ES-I3 (cell line): ENCODE data around the gene CD55.

Experiments used
- H3K36me3 ChIP-seq: 2 replicates; pipeline ENCODE4 v1.6.1; 2013; ENCODE audit warnings: mild to moderate bottlenecking, low read length, control low read depth, moderate library complexity; ENCODE audit not compliant: insufficient read depth
- H3K4me1 ChIP-seq: 2 replicates; pipeline ENCODE4 v1.6.1; 2013; ENCODE audit warnings: mild to moderate bottlenecking, control low read depth, low read length; ENCODE audit not compliant: insufficient read depth
- H3K9ac ChIP-seq: 2 replicates; pipeline ENCODE4 v1.6.1; 2013; ENCODE audit warnings: low read depth, mild to moderate bottlenecking, low read length, moderate library complexity
- H3K9me3 ChIP-seq: 2 replicates; pipeline ENCODE4 v1.6.1; 2013; ENCODE audit warnings: mild to moderate bottlenecking, low read length, moderate library complexity; ENCODE audit not compliant: control insufficient read depth, insufficient read depth

CD55 gene

GRCh38 chr1:207393610-207394009 lies 72.1 kb downstream of the CD55 start:
- H3K9ac ChIP-seq = no peak overlapping the region
- no peaks in the 10 kb centered on the region for H3K36me3 ChIP-seq
- H3K4me1 ChIP-seq = no peaks in the 10 kb centered on the region
- H3K9me3 ChIP-seq = no peaks in the 10 kb centered on the region

GRCh38 chr1:207396168-207396746 lies 74.8 kb downstream of the CD55 start:
- H3K4me1 ChIP-seq = no peaks in the 10 kb centered on the region

GRCh38 chr1:207397525-207397926 lies 76.0 kb downstream of the CD55 start:
- H3K4me1 ChIP-seq = no peaks in the 10 kb centered on the region
- H3K36me3 ChIP-seq = no peaks in the 10 kb centered on the region
- no peaks in the 10 kb centered on the region for H3K9me3 ChIP-seq
- H3K9ac ChIP-seq = no peak overlapping the region

More at GRCh38 chr1:207396168-207396746, 74.8 kb downstream of the CD55 start:
- Histone ChIP-seq H3K36me3 (no peaks in the 10 kb centered on the region), H3K9ac (no peak overlapping the region), H3K9me3 (no peaks in the 10 kb centered on the region)

- no peaks in the 10 kb centered on the region for H3K4me1 ChIP-seq
- H3K9me3 ChIP-seq = no peaks in the 10 kb centered on the region
- no peak overlapping the region for H3K9ac ChIP-seq
- no peaks in the 10 kb centered on the region for H3K36me3 ChIP-seq
These were observed 77.5 kb downstream of the CD55 start for GRCh38 chr1:207398986-207399385.

GRCh38 chr1:207401578-207401977 lies 80.1 kb downstream of the CD55 start:
- Histone ChIP-seq H3K36me3 (no peaks in the 10 kb centered on the region), H3K4me1 (no peaks in the 10 kb centered on the region), H3K9me3 (no peaks in the 10 kb centered on the region), H3K9ac (no peak overlapping the region)

- no peak overlapping the region for H3K9ac ChIP-seq
- no peaks in the 10 kb centered on the region for H3K4me1 ChIP-seq
- H3K36me3 ChIP-seq = no peaks in the 10 kb centered on the region
- no peaks in the 10 kb centered on the region for H3K9me3 ChIP-seq
These were observed 81.3 kb downstream of the CD55 start for GRCh38 chr1:207402744-207403143.

GRCh38 chr1:207404849-207405525 lies 83.5 kb downstream of the CD55 start:
- Histone ChIP-seq H3K36me3 (no peaks in the 10 kb centered on the region), H3K9me3 (no peaks in the 10 kb centered on the region), H3K4me1 (no peaks in the 10 kb centered on the region), H3K9ac (no peak overlapping the region)

GRCh38 chr1:207405814-207406213 lies 84.3 kb downstream of the CD55 start:
- H3K9me3 ChIP-seq = no peaks in the 10 kb centered on the region
- H3K9ac ChIP-seq = no peak overlapping the region
- no peaks in the 10 kb centered on the region for H3K36me3 ChIP-seq
- H3K4me1 ChIP-seq = no peaks in the 10 kb centered on the region

GRCh38 chr1:207407655-207408260 lies 86.3 kb downstream of the CD55 start:
- no peaks in the 10 kb centered on the region for H3K36me3 ChIP-seq
- no peak overlapping the region for H3K9ac ChIP-seq
- no peaks in the 10 kb centered on the region for H3K4me1 ChIP-seq
- H3K9me3 ChIP-seq = no peaks in the 10 kb centered on the region
